HepG2 (cell line): ENCODE results near the gene EAF1. TPM values are rescaled to one million over a fixed set of nuclear protein-coding genes. Genes with fewer than 3 reads are reported as not detected.

Source experiments
- ARHGAP35 ChIP-seq: sonication (generic); formaldehyde crosslinking; IDR thresholded peaks from 2 replicates; pipeline ENCODE4 v1.9.0; 2022; ENCODE audit warnings: mild to moderate bottlenecking, inconsistent platforms, moderate library complexity, missing genetic modification reagents, borderline replicate concordance
- CC2D1A ChIP-seq: sonication (generic); formaldehyde crosslinking; IDR thresholded peaks from 2 replicates; pipeline ENCODE4 v1.8.1; 2023; ENCODE audit warnings: mild to moderate bottlenecking, missing genetic modification reagents
- CREB1 ChIP-seq, 2 experiments: fragments of 450-650 bp in 1 of 2; IDR thresholded peaks; 2 replicates each; pipeline ENCODE4 v1.6.1; 2016 to 2017; ENCODE audit warnings: control low read depth in 1 of 2, mild to moderate bottlenecking in 1 of 2, missing compliant biosample characterization in 1 of 2, missing genetic modification characterization in 1 of 2
- EHMT2 ChIP-seq: fragments of 200-600 bp; sonication (generic); IDR thresholded peaks from 2 replicates; pipeline ENCODE4 v1.7.0; 2017; ENCODE audit warnings: antibody characterized with exemption, low read depth, low read length, borderline replicate concordance
- PPARG ChIP-seq: conservative IDR thresholded peaks from 2 replicates; pipeline ENCODE4 v1.6.1; 2016; ENCODE audit warnings: missing biosample characterization, missing genetic modification reagents
- RXRB ChIP-seq: IDR thresholded peaks from 2 replicates; pipeline ENCODE4 v1.6.1; 2016; ENCODE audit warnings: borderline replicate concordance, missing genetic modification reagents, missing compliant biosample characterization
- SOX6 ChIP-seq, 2 experiments: fragments of 450-650 bp in 1 of 2; sonication (generic) in 1 of 2; formaldehyde crosslinking in 1 of 2; IDR thresholded peaks; 2 replicates each; pipeline versions ENCODE4 v1.4.0 to v1.6.1; 2017 to 2020; ENCODE audit warnings: antibody characterized with exemption in 1 of 2, mild to moderate bottlenecking in 1 of 2, missing genetic modification reagents in 1 of 2
- SYNCRIP ChIP-seq: fragments of 200-400 bp; formaldehyde crosslinking; IDR thresholded peaks from 2 replicates; pipeline ENCODE4 v1.6.1; 2018; ENCODE audit warnings: mild to moderate bottlenecking, low read depth, low read length; ENCODE audit not compliant: insufficient read depth
- TARDBP ChIP-seq: sonication (generic); formaldehyde crosslinking; IDR thresholded peaks from 2 replicates; pipeline ENCODE4 v1.8.0; 2022; ENCODE audit warnings: mild to moderate bottlenecking, missing genetic modification reagents
- TBL1XR1 ChIP-seq: fragments of 150-350 bp; IDR thresholded peaks from 2 replicates; pipeline ENCODE4 v1.6.1; 2014; ENCODE audit warnings: borderline replicate concordance, low read length; ENCODE audit not compliant: partially characterized antibody
- TOE1 ChIP-seq: sonication (generic); formaldehyde crosslinking; IDR thresholded peaks from 2 replicates; pipeline ENCODE4 v1.4.0; 2020; ENCODE audit warnings: mild to moderate bottlenecking, missing genetic modification reagents
- XBP1 ChIP-seq: sonication (generic); formaldehyde crosslinking; IDR thresholded peaks from 2 replicates; pipeline ENCODE4 v1.5.0; 2020; ENCODE audit warnings: missing genetic modification reagents
- YEATS2 ChIP-seq: sonication (generic); formaldehyde crosslinking; IDR thresholded peaks from 2 replicates; pipeline ENCODE4 v1.4.0; 2020; ENCODE audit warnings: missing genetic modification reagents, borderline replicate concordance
- ZNF501 ChIP-seq: sonication (generic); formaldehyde crosslinking; IDR thresholded peaks from 2 replicates; pipeline ENCODE4 v1.5.1; 2020; ENCODE audit warnings: mild to moderate bottlenecking, moderate library complexity, missing genetic modification reagents
- ZNF781 ChIP-seq: sonication (generic); formaldehyde crosslinking; IDR thresholded peaks from 2 replicates; pipeline ENCODE4 v1.5.1; 2020; ENCODE audit warnings: borderline replicate concordance, mild to moderate bottlenecking, missing genetic modification reagents; ENCODE audit errors: not compliant biosample characterization
- polyA plus RNA-seq, 8 experiments: library from polyadenylated mRNA; depleted of rRNA in 3 of 8; stranded (reverse) in 7 of 8; unstranded in 1 of 8; fragments of >200 nt; fragmentation: Illumina TruSeq in 4 of 8; extraction: Trizol in 4 of 8; gene quantifications; 2 replicates each; pipeline versions ENCODE4 v1.2.1 to v1.2.3, GENCODE V29; 2011 to 2016; ENCODE audit warnings: low read depth in 4 of 8, missing spikeins in 1 of 8, mixed read lengths in 1 of 8; ENCODE audit not compliant: insufficient read depth in 1 of 8
- total RNA-seq, 5 experiments: library from RNA; depleted of rRNA; stranded (reverse); fragments of >200 nt; fragmentation: Illumina TruSeq; extraction: Trizol; gene quantifications; 2 replicates each; pipeline ENCODE4 v1.2.3, GENCODE V29; 2016; ENCODE audit warnings: low read depth in 1 of 5
- TF ChIP-seq, protein P1 (sequence below): sonication (generic); formaldehyde crosslinking; IDR thresholded peaks from 2 replicates; pipeline ENCODE4 v1.5.0; 2020; ENCODE audit warnings: mild to moderate bottlenecking, missing genetic modification reagents, borderline replicate concordance
- TF ChIP-seq, protein P2 (sequence below): IDR thresholded peaks from 2 replicates; pipeline ENCODE4 v1.6.1; 2016; ENCODE audit warnings: missing genetic modification reagents, missing compliant biosample characterization
- TF ChIP-seq, protein P3 (sequence below): IDR thresholded peaks from 2 replicates; pipeline ENCODE4 v1.6.1; 2016; ENCODE audit warnings: mild to moderate bottlenecking, missing biosample characterization, missing genetic modification reagents
- TF ChIP-seq, protein P4 (sequence below): sonication (generic); formaldehyde crosslinking; IDR thresholded peaks from 2 replicates; pipeline ENCODE4 v1.4.0; 2020; ENCODE audit warnings: missing genetic modification reagents

Gene EAF1
- total and polyA plus RNA-seq, 2 of the 13 experiments (the other 11 are each of a cell fraction or from before 2014, with no cell fraction given): 8.1 to 30.0 TPM

DNA sequence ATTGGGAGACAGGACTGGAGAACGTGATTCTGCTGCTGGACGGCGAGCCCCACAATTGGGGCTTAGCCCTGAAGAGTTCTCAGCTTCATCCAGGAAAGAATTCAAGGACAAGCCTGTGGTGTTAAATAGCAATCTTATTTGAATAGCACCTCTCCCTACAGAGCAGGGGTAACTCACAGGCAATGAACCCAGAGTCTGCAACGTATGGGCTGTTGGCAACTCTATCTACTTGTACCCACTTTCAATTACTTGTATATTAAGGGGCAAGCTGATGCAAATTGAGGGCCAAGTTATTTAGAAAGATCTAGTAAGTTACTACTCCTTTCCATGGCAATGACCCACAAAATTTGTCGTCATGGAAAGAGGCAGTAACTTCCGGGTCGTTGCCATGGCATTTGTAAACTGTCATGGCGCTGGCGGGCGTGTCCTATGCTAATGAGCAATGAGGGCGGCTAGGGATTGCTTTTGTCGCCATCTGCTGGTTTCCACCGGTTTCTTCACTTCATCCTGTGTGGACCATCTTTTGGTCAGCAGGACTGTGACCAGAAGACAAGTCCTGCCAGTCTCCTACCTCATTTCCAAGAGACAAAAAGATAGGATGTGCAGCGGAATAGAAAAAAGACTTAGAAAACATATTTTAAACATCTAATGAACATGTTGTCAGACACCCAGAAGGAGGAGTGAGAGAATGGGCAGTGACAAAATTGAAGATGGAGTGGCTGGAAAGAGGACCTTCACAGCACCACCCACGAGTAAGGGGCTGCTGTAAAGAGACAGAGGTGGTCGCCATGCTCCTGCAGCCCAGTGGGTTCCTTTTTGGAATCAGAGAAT lies 49.2 kb upstream of the EAF1 start (continued):
- TF ChIP-seq, protein P1, sequence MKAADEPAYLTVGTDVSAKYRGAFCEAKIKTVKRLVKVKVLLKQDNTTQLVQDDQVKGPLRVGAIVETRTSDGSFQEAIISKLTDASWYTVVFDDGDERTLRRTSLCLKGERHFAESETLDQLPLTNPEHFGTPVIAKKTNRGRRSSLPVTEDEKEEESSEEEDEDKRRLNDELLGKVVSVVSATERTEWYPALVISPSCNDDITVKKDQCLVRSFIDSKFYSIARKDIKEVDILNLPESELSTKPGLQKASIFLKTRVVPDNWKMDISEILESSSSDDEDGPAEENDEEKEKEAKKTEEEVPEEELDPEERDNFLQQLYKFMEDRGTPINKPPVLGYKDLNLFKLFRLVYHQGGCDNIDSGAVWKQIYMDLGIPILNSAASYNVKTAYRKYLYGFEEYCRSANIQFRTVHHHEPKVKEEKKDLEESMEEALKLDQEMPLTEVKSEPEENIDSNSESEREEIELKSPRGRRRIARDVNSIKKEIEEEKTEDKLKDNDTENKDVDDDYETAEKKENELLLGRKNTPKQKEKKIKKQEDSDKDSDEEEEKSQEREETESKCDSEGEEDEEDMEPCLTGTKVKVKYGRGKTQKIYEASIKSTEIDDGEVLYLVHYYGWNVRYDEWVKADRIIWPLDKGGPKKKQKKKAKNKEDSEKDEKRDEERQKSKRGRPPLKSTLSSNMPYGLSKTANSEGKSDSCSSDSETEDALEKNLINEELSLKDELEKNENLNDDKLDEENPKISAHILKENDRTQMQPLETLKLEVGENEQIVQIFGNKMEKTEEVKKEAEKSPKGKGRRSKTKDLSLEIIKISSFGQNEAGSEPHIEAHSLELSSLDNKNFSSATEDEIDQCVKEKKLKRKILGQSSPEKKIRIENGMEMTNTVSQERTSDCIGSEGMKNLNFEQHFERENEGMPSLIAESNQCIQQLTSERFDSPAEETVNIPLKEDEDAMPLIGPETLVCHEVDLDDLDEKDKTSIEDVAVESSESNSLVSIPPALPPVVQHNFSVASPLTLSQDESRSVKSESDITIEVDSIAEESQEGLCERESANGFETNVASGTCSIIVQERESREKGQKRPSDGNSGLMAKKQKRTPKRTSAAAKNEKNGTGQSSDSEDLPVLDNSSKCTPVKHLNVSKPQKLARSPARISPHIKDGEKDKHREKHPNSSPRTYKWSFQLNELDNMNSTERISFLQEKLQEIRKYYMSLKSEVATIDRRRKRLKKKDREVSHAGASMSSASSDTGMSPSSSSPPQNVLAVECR (CRISPR knock-in tag): peak; percentile 80; the same call in 1 of the 2 replicates
- TF ChIP-seq SYNCRIP: no peak
- peak; percentile 77 for TF ChIP-seq TBL1XR1
- TF ChIP-seq XBP1 (CRISPR knock-in tag): no peak
- TF ChIP-seq SOX6 (IDR thresholded peaks at IDR 0.05): no peak
- 0 out of 2 replicates have a peak, but pooled peaks have one; percentile 25 for TF ChIP-seq SOX6 (CRISPR knock-in tag; IDR thresholded peaks at IDR 0.05)
- TF ChIP-seq, protein P2, sequence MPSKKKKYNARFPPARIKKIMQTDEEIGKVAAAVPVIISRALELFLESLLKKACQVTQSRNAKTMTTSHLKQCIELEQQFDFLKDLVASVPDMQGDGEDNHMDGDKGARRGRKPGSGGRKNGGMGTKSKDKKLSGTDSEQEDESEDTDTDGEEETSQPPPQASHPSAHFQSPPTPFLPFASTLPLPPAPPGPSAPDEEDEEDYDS (CRISPR knock-in tag): peak; percentile 76; the same call in 1 of the 2 replicates
- TF ChIP-seq PPARG (CRISPR knock-in tag): 0 out of 2 replicates have a peak, but pooled peaks have one; percentile 17
- peak; percentile 90 for TF ChIP-seq CREB1 (IDR thresholded peaks at IDR 0.05)
- peak; percentile 97 for TF ChIP-seq CREB1 (CRISPR knock-in tag; IDR thresholded peaks at IDR 0.05)
- TF ChIP-seq, protein P3, sequence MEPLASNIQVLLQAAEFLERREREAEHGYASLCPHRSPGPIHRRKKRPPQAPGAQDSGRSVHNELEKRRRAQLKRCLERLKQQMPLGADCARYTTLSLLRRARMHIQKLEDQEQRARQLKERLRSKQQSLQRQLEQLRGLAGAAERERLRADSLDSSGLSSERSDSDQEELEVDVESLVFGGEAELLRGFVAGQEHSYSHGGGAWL (CRISPR knock-in tag): no peak
- no peak for TF ChIP-seq CC2D1A (CRISPR knock-in tag)
- peak; percentile 85; the same call in 1 of the 2 replicates for TF ChIP-seq YEATS2 (CRISPR knock-in tag)
- no peak for TF ChIP-seq ARHGAP35 (CRISPR knock-in tag)
- TF ChIP-seq, protein P4, sequence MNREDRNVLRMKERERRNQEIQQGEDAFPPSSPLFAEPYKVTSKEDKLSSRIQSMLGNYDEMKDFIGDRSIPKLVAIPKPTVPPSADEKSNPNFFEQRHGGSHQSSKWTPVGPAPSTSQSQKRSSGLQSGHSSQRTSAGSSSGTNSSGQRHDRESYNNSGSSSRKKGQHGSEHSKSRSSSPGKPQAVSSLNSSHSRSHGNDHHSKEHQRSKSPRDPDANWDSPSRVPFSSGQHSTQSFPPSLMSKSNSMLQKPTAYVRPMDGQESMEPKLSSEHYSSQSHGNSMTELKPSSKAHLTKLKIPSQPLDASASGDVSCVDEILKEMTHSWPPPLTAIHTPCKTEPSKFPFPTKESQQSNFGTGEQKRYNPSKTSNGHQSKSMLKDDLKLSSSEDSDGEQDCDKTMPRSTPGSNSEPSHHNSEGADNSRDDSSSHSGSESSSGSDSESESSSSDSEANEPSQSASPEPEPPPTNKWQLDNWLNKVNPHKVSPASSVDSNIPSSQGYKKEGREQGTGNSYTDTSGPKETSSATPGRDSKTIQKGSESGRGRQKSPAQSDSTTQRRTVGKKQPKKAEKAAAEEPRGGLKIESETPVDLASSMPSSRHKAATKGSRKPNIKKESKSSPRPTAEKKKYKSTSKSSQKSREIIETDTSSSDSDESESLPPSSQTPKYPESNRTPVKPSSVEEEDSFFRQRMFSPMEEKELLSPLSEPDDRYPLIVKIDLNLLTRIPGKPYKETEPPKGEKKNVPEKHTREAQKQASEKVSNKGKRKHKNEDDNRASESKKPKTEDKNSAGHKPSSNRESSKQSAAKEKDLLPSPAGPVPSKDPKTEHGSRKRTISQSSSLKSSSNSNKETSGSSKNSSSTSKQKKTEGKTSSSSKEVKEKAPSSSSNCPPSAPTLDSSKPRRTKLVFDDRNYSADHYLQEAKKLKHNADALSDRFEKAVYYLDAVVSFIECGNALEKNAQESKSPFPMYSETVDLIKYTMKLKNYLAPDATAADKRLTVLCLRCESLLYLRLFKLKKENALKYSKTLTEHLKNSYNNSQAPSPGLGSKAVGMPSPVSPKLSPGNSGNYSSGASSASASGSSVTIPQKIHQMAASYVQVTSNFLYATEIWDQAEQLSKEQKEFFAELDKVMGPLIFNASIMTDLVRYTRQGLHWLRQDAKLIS (CRISPR knock-in tag): no peak
- no peak for TF ChIP-seq TOE1 (CRISPR knock-in tag)
- no peak for TF ChIP-seq ZNF781 (CRISPR knock-in tag)
- TF ChIP-seq EHMT2: peak; percentile 86; the same call in 1 of the 2 replicates
- TF ChIP-seq ZNF501 (CRISPR knock-in tag): peak; percentile 51; the same call in 1 of the 2 replicates
- peak; percentile 65; the same call in 1 of the 2 replicates for TF ChIP-seq RXRB (CRISPR knock-in tag)
- TF ChIP-seq TARDBP (CRISPR knock-in tag): peak; percentile 89
